DOHH2 (cell line): ENCODE measurements around the gene MAPK8.

Experiments used
- EZH2phosphoT487 ChIP-seq: fragments of 200-600 bp; sonication (generic); IDR thresholded peaks from 2 replicates; pipeline ENCODE4 v1.6.1; 2017; ENCODE audit warnings: borderline replicate concordance, mild to moderate bottlenecking, antibody characterized with exemption, low read length, moderate library complexity, mixed read lengths
- TF ChIP-seq, protein P1 (sequence below): fragments of 200-600 bp; sonication (generic); IDR thresholded peaks from one replicate; pipeline ENCODE4 v1.5.1; 2014; ENCODE audit warnings: antibody characterized with exemption, mild to moderate bottlenecking, low read depth, low read length; ENCODE audit not compliant: poor library complexity, severe bottlenecking

DNA sequence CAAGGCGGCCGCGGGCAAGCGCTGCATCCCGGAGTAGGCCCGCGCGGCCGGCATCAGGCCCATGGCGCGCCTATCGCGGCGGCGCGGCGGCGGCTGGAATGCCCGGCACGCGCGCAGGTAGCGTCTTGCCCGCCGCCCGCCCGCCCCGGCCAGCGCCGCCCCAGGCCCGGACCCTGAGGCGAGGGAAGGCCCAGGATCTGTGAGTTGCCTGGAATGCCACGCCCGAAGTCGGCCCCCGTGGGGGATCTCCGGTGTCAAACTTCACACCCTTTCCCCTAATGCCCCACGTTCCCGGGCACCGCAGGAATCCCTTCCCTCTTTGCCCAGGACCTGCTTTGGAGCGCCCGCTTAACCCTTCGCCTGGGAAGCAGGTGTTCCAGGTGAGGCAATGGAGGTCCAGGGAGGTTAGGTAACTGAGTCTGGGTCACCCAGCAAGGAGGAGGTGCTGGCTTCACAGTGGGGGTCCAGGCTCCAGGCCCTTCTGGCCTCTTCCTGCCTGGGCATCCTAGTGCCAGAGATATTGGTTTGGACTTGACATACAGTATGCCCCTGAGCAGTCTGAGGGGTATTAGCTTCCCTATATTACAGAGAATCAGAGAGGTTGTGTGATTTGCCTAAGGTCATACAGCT, 160.2 kb downstream of the MAPK8 start:
- TF ChIP-seq, protein P1, sequence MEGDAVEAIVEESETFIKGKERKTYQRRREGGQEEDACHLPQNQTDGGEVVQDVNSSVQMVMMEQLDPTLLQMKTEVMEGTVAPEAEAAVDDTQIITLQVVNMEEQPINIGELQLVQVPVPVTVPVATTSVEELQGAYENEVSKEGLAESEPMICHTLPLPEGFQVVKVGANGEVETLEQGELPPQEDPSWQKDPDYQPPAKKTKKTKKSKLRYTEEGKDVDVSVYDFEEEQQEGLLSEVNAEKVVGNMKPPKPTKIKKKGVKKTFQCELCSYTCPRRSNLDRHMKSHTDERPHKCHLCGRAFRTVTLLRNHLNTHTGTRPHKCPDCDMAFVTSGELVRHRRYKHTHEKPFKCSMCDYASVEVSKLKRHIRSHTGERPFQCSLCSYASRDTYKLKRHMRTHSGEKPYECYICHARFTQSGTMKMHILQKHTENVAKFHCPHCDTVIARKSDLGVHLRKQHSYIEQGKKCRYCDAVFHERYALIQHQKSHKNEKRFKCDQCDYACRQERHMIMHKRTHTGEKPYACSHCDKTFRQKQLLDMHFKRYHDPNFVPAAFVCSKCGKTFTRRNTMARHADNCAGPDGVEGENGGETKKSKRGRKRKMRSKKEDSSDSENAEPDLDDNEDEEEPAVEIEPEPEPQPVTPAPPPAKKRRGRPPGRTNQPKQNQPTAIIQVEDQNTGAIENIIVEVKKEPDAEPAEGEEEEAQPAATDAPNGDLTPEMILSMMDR, result no peak
- TF ChIP-seq EZH2phosphoT487, result no peak
